Karpas-422 (cell line): ENCODE measurements around the gene KMT2D. TPM values are rescaled to one million over a fixed set of nuclear protein-coding genes. Genes with fewer than 3 reads are reported as not detected.

Experiments
- DNase-seq: peaks from one replicate; pipeline ENCODE4 v3.0.0-alpha.2; 2015
- H2AFZ ChIP-seq: fragments of 200-600 bp; sonication (generic); 2 replicates; pipeline ENCODE4 v1.6.1; 2014; ENCODE audit warnings: antibody characterized with exemption, low read length, mixed read lengths
- H3K27ac ChIP-seq: fragments of 200-600 bp; sonication (generic); 2 replicates; pipeline ENCODE4 v1.5.1; 2014; ENCODE audit warnings: mild to moderate bottlenecking, low read length, moderate library complexity
- H3K27me3 ChIP-seq: fragments of 200-600 bp; sonication (generic); 2 replicates; pipeline ENCODE4 v1.6.1; 2014; ENCODE audit warnings: low read length, mixed read lengths
- H3K36me3 ChIP-seq: fragments of 200-600 bp; sonication (generic); 2 replicates; pipeline ENCODE4 v1.6.1; 2014; ENCODE audit warnings: low read length, mixed read lengths; ENCODE audit not compliant: insufficient read depth
- H3K4me1 ChIP-seq: fragments of 200-600 bp; sonication (generic); 2 replicates; pipeline ENCODE4 v1.6.1; 2014; ENCODE audit warnings: mild to moderate bottlenecking, low read length, mixed read lengths
- H3K4me2 ChIP-seq: fragments of 200-600 bp; sonication (generic); 2 replicates; pipeline ENCODE4 v1.6.1; 2014; ENCODE audit warnings: low read length, low read depth, mild to moderate bottlenecking; ENCODE audit not compliant: poor library complexity, severe bottlenecking
- H3K4me3 ChIP-seq: fragments of 200-600 bp; sonication (generic); 2 replicates; pipeline ENCODE4 v1.5.1; 2014; ENCODE audit warnings: mild to moderate bottlenecking, antibody characterized with exemption, low read length, mixed read lengths
- H3K79me2 ChIP-seq: fragments of 200-600 bp; sonication (generic); 2 replicates; pipeline ENCODE4 v1.6.1; 2014; ENCODE audit warnings: mild to moderate bottlenecking, low read length, mixed read lengths
- H3K9ac ChIP-seq: fragments of 200-600 bp; sonication (generic); 2 replicates; pipeline ENCODE4 v1.6.0; 2014; ENCODE audit warnings: low read length
- H3K9me2 ChIP-seq: fragments of 200-600 bp; sonication (generic), shearing (Covaris generic); replicated peaks from 2 replicates; pipeline ENCODE4 v1.6.0; 2014; ENCODE audit warnings: mild to moderate bottlenecking, low read length, moderate library complexity; ENCODE audit not compliant: insufficient read depth
- H3K9me3 ChIP-seq: fragments of 300-700, 200-600 bp; sonication (generic); 2 replicates; pipeline ENCODE4 v1.6.1; 2014; ENCODE audit warnings: low read length, mixed read lengths
- H4K20me1 ChIP-seq: fragments of 200-600 bp; sonication (generic); 2 replicates; pipeline ENCODE4 v1.6.1; 2014; ENCODE audit warnings: mild to moderate bottlenecking, antibody characterized with exemption, low read length, low read depth; ENCODE audit not compliant: insufficient read depth
- total RNA-seq: library from RNA; depleted of rRNA; stranded (reverse); fragments of >200 nt; shearing (Covaris generic); gene quantifications from 2 replicates; pipeline ENCODE4 v1.2.3, GENCODE V29; 2014; ENCODE audit warnings: low replicate concordance

The KMT2D gene
- total RNA-seq, 1 experiment from 2014 or later, result 29.6 TPM

GRCh38 chr12:49059299-49060171, 1.1 kb downstream of the KMT2D start:
- DNase-seq, result peak; percentile 69
- Histone ChIP-seq H3K4me2 (peak overlapping the region; percentile 95), H2AFZ (no peak overlapping the region), H3K79me2 (peaks cover 71% of the 10 kb centered on the region), H3K4me3 (peak overlapping the region; percentile 95), H3K27ac (peak overlapping the region; percentile 84), H3K4me1 (peaks cover 60% of the 10 kb centered on the region), H3K36me3 (peaks cover 9% of the 10 kb centered on the region), H4K20me1 (peaks cover 49% of the 10 kb centered on the region), H3K9me3 (no peaks in the 10 kb centered on the region), H3K27me3 (no peaks in the 10 kb centered on the region), H3K9me2 (no peaks in the 10 kb centered on the region), H3K9ac (peak overlapping the region; percentile 96)

GRCh38 chr12:49059045-49059298, 1.6 kb downstream of the KMT2D start:
- H3K9me3 ChIP-seq, result no peaks in the 10 kb centered on the region
- no peaks in the 10 kb centered on the region for H3K27me3 ChIP-seq
- peak overlapping the region; percentile 96 for H3K9ac ChIP-seq
- H3K36me3 ChIP-seq, result peaks cover 9% of the 10 kb centered on the region
- H4K20me1 ChIP-seq, result peaks cover 54% of the 10 kb centered on the region
- peak overlapping the region; percentile 84 for H3K27ac ChIP-seq
- no peaks in the 10 kb centered on the region for H3K9me2 ChIP-seq
- H3K4me2 ChIP-seq, result peak overlapping the region; percentile 95
- no peak for DNase-seq
- H2AFZ ChIP-seq, result no peak overlapping the region
- H3K4me1 ChIP-seq, result peaks cover 54% of the 10 kb centered on the region
- peaks cover 77% of the 10 kb centered on the region for H3K79me2 ChIP-seq
- peak overlapping the region; percentile 95 for H3K4me3 ChIP-seq

- no peaks in the 10 kb centered on the region for H3K27me3 ChIP-seq
- peaks cover 51% of the 10 kb centered on the region for H3K4me1 ChIP-seq
- peak overlapping the region; percentile 96 for H3K9ac ChIP-seq
- H3K79me2 ChIP-seq, result peaks cover 81% of the 10 kb centered on the region
- DNase-seq, result no peak
- H2AFZ ChIP-seq, result no peak overlapping the region
- peak overlapping the region; percentile 95 for H3K4me2 ChIP-seq
- peaks cover 57% of the 10 kb centered on the region for H4K20me1 ChIP-seq
- no peaks in the 10 kb centered on the region for H3K9me3 ChIP-seq
- peaks cover 9% of the 10 kb centered on the region for H3K36me3 ChIP-seq
- no peaks in the 10 kb centered on the region for H3K9me2 ChIP-seq
- H3K4me3 ChIP-seq, result peak overlapping the region; percentile 95
- peak overlapping the region; percentile 84 for H3K27ac ChIP-seq
These were observed 2.1 kb downstream of the KMT2D start for GRCh38 chr12:49058366-49059044.

DNA sequence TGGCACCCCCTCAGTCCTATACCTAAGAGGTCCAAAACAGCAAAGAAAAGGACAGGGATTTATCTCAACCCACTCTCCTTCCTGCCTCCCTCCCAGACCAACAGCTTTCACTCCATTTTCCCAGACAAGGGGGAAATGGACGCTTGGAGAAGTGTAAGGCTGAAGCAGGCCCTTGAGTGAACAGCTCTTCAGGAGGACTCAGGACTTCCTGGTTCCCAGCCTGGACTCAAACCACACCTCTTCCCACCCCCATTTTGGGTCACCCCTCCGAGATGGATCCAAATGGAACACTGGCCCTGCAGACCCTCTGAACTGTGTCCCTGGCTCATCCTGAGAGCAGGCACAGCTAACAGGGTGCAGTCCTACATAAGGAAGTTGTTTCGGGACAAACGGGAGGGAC, 2.7 kb downstream of the KMT2D start:
- Histone ChIP-seq H3K4me1 (peaks cover 46% of the 10 kb centered on the region), H3K27me3 (no peaks in the 10 kb centered on the region), H3K9ac (peak overlapping the region; percentile 96), H3K4me3 (peak overlapping the region; percentile 95), H3K4me2 (peak overlapping the region; percentile 95), H3K36me3 (peaks cover 15% of the 10 kb centered on the region), H3K27ac (no peak overlapping the region), H3K79me2 (peaks cover 87% of the 10 kb centered on the region), H3K9me2 (no peaks in the 10 kb centered on the region), H3K9me3 (no peaks in the 10 kb centered on the region), H2AFZ (no peak overlapping the region), H4K20me1 (peaks cover 59% of the 10 kb centered on the region)
- peak; percentile 49 for DNase-seq

DNA sequence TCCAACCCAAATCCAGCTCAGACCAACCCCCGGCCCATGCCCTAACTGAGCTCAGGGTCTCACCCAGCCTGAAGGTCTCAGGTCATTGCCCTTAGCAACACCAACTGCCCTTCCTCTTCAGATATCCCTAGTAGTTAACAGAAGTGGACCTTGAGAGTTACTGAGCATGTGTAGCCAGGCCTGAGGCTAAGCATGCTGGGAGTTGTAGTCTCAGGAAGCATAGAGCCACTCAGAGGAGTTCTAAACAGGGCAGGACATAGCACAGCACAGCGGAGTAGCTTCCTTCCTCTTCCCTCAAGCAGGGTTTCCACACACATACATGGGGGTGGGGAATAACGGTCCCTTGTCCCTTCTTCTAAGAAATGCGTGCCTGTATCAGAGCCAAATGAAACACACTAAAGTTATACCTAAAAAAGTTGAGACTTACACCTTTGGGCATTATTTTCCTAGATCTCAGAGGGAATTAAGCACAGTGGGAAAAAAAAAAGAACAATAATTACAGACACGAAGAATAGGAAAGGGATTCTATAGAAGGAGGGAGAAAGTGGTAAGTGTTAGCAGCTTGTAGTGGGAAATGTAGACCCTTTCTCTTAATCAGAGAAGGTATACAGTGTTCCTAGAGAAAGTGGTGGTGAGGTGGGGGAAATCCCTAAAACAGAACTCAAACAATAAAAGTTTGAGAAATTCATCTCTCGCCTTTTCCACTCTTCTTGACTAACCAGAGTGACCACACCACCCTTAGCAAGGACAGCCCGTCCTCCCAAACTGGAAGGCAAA, 4.4 kb downstream of the KMT2D start:
- peaks cover 62% of the 10 kb centered on the region for H4K20me1 ChIP-seq
- H3K36me3 ChIP-seq, result peaks cover 17% of the 10 kb centered on the region
- H3K9me3 ChIP-seq, result no peaks in the 10 kb centered on the region
- H2AFZ ChIP-seq, result no peak overlapping the region
- peaks cover 81% of the 10 kb centered on the region for H3K79me2 ChIP-seq
- peak overlapping the region; percentile 95 for H3K4me3 ChIP-seq
- no peaks in the 10 kb centered on the region for H3K9me2 ChIP-seq
- peak overlapping the region; percentile 96 for H3K9ac ChIP-seq
- peaks cover 33% of the 10 kb centered on the region for H3K4me1 ChIP-seq
- DNase-seq, result peak; percentile 85
- no peak overlapping the region for H3K27ac ChIP-seq
- peak overlapping the region; percentile 95 for H3K4me2 ChIP-seq
- no peaks in the 10 kb centered on the region for H3K27me3 ChIP-seq

DNA sequence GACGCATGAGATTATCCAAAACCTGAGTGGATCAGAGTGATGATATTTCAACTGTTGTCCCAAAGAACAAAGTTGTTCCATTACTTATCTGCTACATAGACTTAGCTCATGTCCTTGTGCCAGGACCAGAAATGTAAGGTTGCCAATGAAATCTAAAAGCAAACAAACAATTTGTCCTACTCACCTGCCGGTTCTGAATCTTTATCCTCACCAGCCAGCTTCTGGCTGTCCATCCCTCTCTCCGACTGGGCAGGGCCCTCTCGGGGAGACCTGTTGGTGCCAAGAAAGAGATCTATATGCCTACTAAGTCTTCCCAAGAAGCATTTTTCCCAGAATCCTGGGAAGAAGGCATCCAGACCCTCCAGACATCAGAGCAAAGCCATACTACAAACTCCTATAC, 5.5 kb downstream of the KMT2D start:
- Histone ChIP-seq H3K79me2 (peaks cover 74% of the 10 kb centered on the region), H3K27ac (no peak overlapping the region), H3K9me2 (no peaks in the 10 kb centered on the region), H3K9ac (no peak overlapping the region), H2AFZ (no peak overlapping the region), H3K36me3 (peaks cover 21% of the 10 kb centered on the region), H3K4me2 (no peak overlapping the region), H3K27me3 (no peaks in the 10 kb centered on the region), H3K9me3 (no peaks in the 10 kb centered on the region), H3K4me3 (no peak overlapping the region), H4K20me1 (peaks cover 62% of the 10 kb centered on the region), H3K4me1 (peaks cover 33% of the 10 kb centered on the region)
- DNase-seq, result no peak

DNA sequence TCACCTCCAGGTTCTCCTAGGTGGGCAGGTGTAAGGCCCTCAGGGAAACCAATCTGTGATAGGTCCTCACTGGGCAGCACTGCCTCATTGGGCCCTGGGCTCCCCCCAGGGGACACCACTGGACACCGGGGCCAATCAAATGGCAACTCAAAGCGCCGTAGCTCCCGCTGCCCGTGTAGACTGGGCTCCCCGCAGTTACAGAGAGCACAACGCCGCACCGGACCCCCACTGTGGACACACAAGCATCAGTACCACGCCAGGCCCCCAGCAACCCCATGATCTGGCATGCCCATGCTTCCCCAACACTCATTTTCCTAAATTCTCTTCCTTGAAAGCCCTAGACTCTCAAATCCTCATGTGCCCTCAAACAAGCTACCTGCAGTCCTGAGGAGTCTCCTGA, 6.1 kb downstream of the KMT2D start:
- H3K4me1 ChIP-seq, result peaks cover 33% of the 10 kb centered on the region
- no peak overlapping the region for H3K27ac ChIP-seq
- H3K27me3 ChIP-seq, result no peaks in the 10 kb centered on the region
- H3K4me3 ChIP-seq, result no peak overlapping the region
- no peak for DNase-seq
- peaks cover 24% of the 10 kb centered on the region for H3K36me3 ChIP-seq
- no peaks in the 10 kb centered on the region for H3K9me2 ChIP-seq
- H3K9ac ChIP-seq, result no peak overlapping the region
- H3K4me2 ChIP-seq, result no peak overlapping the region
- H3K79me2 ChIP-seq, result peaks cover 68% of the 10 kb centered on the region
- H2AFZ ChIP-seq, result no peak overlapping the region
- H3K9me3 ChIP-seq, result no peaks in the 10 kb centered on the region
- H4K20me1 ChIP-seq, result peaks cover 61% of the 10 kb centered on the region

GRCh38 chr12:49054096-49054495, 6.5 kb downstream of the KMT2D start:
- peaks cover 33% of the 10 kb centered on the region for H3K4me1 ChIP-seq

More at GRCh38 chr12:49054096-49054495, 6.5 kb downstream of the KMT2D start:
- Histone ChIP-seq H4K20me1 (peaks cover 57% of the 10 kb centered on the region), H2AFZ (no peak overlapping the region), H3K27ac (no peak overlapping the region), H3K79me2 (peaks cover 64% of the 10 kb centered on the region), H3K27me3 (no peaks in the 10 kb centered on the region), H3K9me3 (no peaks in the 10 kb centered on the region), H3K36me3 (peaks cover 27% of the 10 kb centered on the region), H3K9me2 (no peaks in the 10 kb centered on the region), H3K4me2 (no peak overlapping the region), H3K4me3 (no peak overlapping the region), H3K9ac (no peak overlapping the region)
- DNase-seq, result no peak
